Gastrocnemius medialis (tissue), 4 donors: ENCODE results near the gene FMOD. TPM values are rescaled to one million over a fixed set of nuclear protein-coding genes. Genes with fewer than 3 reads are reported as not detected.

Experiments
- ATAC-seq, 2 donors: fragments of 150-250 bp; one replicate each; pipeline ENCODE4 v1.9.1; 2016
- DNase-seq, 2 donors: peaks; one replicate each; pipeline ENCODE4 v3.0.0-alpha.2; 2019
- H3K27ac ChIP-seq, 4 donors: fragments of 200-600 bp; sonication (generic); 1 replicate in 1 of 4; 2 replicates in 3 of 4; pipeline ENCODE4 v1.5.1; 2016 to 2018; ENCODE audit warnings: mild to moderate bottlenecking in 2 of 4, moderate library complexity in 1 of 4
- H3K27me3 ChIP-seq, 3 donors: fragments of 200-600 bp; sonication (generic) in 2 of 3; 1 replicate in 1 of 3; 2 replicates in 2 of 3; pipeline versions ENCODE4 v1.5.1 to v1.6.0; 2016 to 2019; ENCODE audit warnings: mild to moderate bottlenecking in 1 of 3, moderate library complexity in 1 of 3
- H3K36me3 ChIP-seq, 2 donors: fragments of 200-600 bp; sonication (generic) in 1 of 2; one replicate each; pipeline ENCODE4 v1.5.1; 2017 to 2018
- H3K4me1 ChIP-seq, 2 donors: fragments of 200-600 bp; sonication (generic) in 1 of 2; one replicate each; pipeline ENCODE4 v1.5.1; 2016 to 2017; ENCODE audit warnings: mild to moderate bottlenecking in 2 of 2
- H3K4me3 ChIP-seq, 4 donors: fragments of 200-600 bp; sonication (generic) in 3 of 4; 1 replicate in 1 of 4; 2 replicates in 3 of 4; pipeline ENCODE4 v1.5.1; 2016 to 2019; ENCODE audit warnings: mild to moderate bottlenecking in 2 of 4
- H3K9me3 ChIP-seq, 3 donors: fragments of 200-600 bp; sonication (generic) in 2 of 3; 1 replicate in 1 of 3; 2 replicates in 2 of 3; pipeline ENCODE4 v1.5.1; 2016 to 2019
- POLR2A ChIP-seq, 2 donors: fragments of 450-650 bp; IDR thresholded peaks; one replicate each; pipeline ENCODE4 v1.6.1; 2017; ENCODE audit warnings: antibody characterized with exemption in 2 of 2, mild to moderate bottlenecking in 2 of 2, moderate library complexity in 2 of 2
- in situ Hi-C, 4 donors: fragments of 200-750 bp; cut with MboI; loops; one replicate each; pipeline versions ENCODE4 v1.15.0 to v1.8.0; 2017; ENCODE audit warnings: low sequenced_read_pairs in 4 of 4
- intact Hi-C: fragments of 100-400 bp; cut with DNase I; formaldehyde crosslinking; loops from one replicate; pipeline ENCODE4 v1.15.1; 2023; ENCODE audit warnings: low total_unique reads
- total RNA-seq, 4 donors: library from RNA; depleted of rRNA; stranded (reverse); fragments of >200 nt; gene quantifications; one replicate each; pipeline versions ENCODE4 v1.1.0 to v1.2.3, GENCODE V29; 2016
- TF ChIP-seq, protein P1 (sequence below), 5 experiments: fragments of 450-650 bp in 3 of 5; fragments of 200-600 bp in 2 of 5; sonication (generic) in 2 of 5; IDR thresholded peaks in 4 of 5; conservative IDR thresholded peaks in 1 of 5; 1 replicate in 4 of 5; 2 replicates in 1 of 5; pipeline ENCODE4 v1.5.1; 2016 to 2019; ENCODE audit warnings: antibody characterized with exemption in 5 of 5, mild to moderate bottlenecking in 3 of 5, moderate library complexity in 3 of 5

Gene FMOD
- total RNA-seq, 4 donors from 2014 or later: 6.3 to 15.8 (median 7.8) TPM

DNA sequence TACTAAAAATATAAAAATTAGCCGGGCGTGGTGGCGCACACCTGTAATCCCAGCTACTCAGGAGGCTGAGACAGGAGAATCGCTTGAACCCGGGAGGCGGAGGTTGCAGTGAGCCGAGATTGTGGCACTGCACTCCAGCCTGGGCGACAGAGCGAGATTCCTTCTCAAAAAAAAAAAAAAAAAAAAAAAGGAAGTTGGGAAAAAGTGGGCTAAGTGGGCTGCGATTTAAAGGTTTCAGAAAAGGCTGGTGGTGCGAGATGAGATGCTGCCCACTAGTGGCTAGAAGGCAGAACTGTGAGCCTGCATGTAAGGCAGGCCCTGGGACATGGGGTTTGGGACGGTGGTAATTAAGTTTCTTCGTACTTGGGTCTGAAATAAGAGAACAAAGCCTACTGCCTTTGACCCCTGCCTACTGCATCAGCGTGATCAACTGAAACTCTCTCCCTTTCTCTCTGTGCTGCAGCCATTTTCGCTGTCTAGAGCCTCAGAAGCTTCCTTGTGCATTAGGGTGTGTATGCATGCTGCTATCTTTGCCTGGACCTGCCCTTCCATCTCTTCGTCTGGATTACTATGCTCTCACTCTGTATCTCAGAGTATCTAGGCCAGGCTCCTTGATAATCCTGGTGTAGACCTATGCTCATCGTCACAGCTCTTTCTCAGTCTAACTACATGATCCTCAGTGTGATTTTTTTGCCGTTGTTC is 12.4 kb downstream of the FMOD start:
- intact Hi-C loops (loop anchor here (1.0 kb wide), 1 partner anchor 65 kb away; no protein-coding TSS in a partner anchor), in situ Hi-C loops (loop anchor here in 3 of 4 donors (5.0 kb wide), 2 partner anchors 66 to 149 kb away; no protein-coding TSS in a partner anchor)
- H3K9me3 ChIP-seq: no peaks in the 10 kb centered on the region
- H3K4me1 ChIP-seq: peaks cover 30 to 38% of the 10 kb centered on the region in 2 donors
- H3K27ac ChIP-seq: peak overlapping the region; percentile 22 to 83 (median 74)
- H3K27me3 ChIP-seq: no peaks in the 10 kb centered on the region
- H3K36me3 ChIP-seq: no peaks in the 10 kb centered on the region
- TF ChIP-seq, protein P1, sequence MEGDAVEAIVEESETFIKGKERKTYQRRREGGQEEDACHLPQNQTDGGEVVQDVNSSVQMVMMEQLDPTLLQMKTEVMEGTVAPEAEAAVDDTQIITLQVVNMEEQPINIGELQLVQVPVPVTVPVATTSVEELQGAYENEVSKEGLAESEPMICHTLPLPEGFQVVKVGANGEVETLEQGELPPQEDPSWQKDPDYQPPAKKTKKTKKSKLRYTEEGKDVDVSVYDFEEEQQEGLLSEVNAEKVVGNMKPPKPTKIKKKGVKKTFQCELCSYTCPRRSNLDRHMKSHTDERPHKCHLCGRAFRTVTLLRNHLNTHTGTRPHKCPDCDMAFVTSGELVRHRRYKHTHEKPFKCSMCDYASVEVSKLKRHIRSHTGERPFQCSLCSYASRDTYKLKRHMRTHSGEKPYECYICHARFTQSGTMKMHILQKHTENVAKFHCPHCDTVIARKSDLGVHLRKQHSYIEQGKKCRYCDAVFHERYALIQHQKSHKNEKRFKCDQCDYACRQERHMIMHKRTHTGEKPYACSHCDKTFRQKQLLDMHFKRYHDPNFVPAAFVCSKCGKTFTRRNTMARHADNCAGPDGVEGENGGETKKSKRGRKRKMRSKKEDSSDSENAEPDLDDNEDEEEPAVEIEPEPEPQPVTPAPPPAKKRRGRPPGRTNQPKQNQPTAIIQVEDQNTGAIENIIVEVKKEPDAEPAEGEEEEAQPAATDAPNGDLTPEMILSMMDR (IDR thresholded peaks at IDR 0.05 in 4 of 5, conservative IDR thresholded peaks at IDR 0.05 in 1 of 5): peak; percentile 70 to 90 (median 87)
- TF ChIP-seq POLR2A (IDR thresholded peaks at IDR 0.05): no peak
- ATAC-seq (peak; percentile 27 to 44), DNase-seq (peak in 1 of 2 donors; percentile 35)
- H3K4me3 ChIP-seq: no peak overlapping the region

- peak; percentile 48 to 50 for DNase-seq
- Histone ChIP-seq H3K36me3 (no peaks in the 10 kb centered on the region), H3K4me3 (no peak overlapping the region), H3K9me3 (no peaks in the 10 kb centered on the region), H3K27me3 (no peaks in the 10 kb centered on the region), H3K27ac (peak overlapping the region; percentile 71 to 83 (median 76)), H3K4me1 (peaks cover 30 to 38% of the 10 kb centered on the region in 2 donors)
- intact Hi-C loops: no loop called here
- peak; percentile 75 to 83 for ATAC-seq
- in situ Hi-C loops: loop anchor here in 3 of 4 donors (5.0 kb wide), 2 partner anchors 64 to 151 kb away; no protein-coding TSS in a partner anchor
- no peak for TF ChIP-seq POLR2A (IDR thresholded peaks at IDR 0.05)
- TF ChIP-seq, protein P1 (IDR thresholded peaks at IDR 0.05 in 4 of 5, conservative IDR thresholded peaks at IDR 0.05 in 1 of 5): no peak
Measured at GRCh38 chr1:203336097-203336496, 14.8 kb downstream of the FMOD start.

- Histone ChIP-seq H3K9me3 (no peaks in the 10 kb centered on the region), H3K36me3 (no peaks in the 10 kb centered on the region), H3K27ac (peak overlapping the region; percentile 71 to 83 (median 76)), H3K4me3 (no peak overlapping the region), H3K27me3 (no peaks in the 10 kb centered on the region), H3K4me1 (peaks cover 30 to 38% of the 10 kb centered on the region in 2 donors)
- intact Hi-C loops (no loop called here), in situ Hi-C loops (loop anchor here in 3 of 4 donors (5.0 kb wide), 2 partner anchors 63 to 152 kb away; no protein-coding TSS in a partner anchor)
- TF ChIP-seq, protein P1 (IDR thresholded peaks at IDR 0.05 in 4 of 5, conservative IDR thresholded peaks at IDR 0.05 in 1 of 5): no peak
- ATAC-seq (peak; percentile 53), DNase-seq (peak in 1 of 2 donors; percentile 47)
Measured at GRCh38 chr1:203335503-203335902, 15.4 kb downstream of the FMOD start.

DNA sequence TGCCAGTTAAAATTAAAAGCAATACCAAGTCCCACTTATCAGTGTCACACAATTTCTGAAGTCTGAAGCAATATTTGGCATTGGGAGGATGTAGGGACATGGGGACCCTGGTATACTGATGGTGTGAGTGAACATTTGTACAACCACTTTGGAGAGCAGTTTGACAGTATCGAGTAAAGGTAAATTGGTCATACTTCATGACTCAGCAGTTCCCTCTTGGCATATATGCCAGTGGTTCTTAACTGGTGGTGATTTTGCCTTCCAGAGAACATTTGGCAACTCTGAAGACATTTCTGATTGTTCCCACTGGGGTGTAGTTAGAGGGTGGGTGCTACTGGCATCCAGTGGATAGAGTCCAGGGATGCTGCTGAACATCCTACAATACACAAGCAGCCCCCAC is 19.7 kb downstream of the FMOD start:
- Histone ChIP-seq H3K36me3 (no peaks in the 10 kb centered on the region), H3K27me3 (no peaks in the 10 kb centered on the region), H3K27ac (peak overlapping the region in 1 of 4 donors; percentile 3), H3K4me1 (peaks cover 11 to 17% of the 10 kb centered on the region in 2 donors), H3K4me3 (no peak overlapping the region), H3K9me3 (no peaks in the 10 kb centered on the region)
- TF ChIP-seq, protein P1 (IDR thresholded peaks at IDR 0.05 in 4 of 5, conservative IDR thresholded peaks at IDR 0.05 in 1 of 5): no peak
- TF ChIP-seq POLR2A (IDR thresholded peaks at IDR 0.05): no peak
- intact Hi-C loops (no loop called here), in situ Hi-C loops (no loop called here)
- ATAC-seq (no peak), DNase-seq (no peak)
